Hippocampal formation (tissue), 2 donors: ENCODE measurements around the gene PRDM13.
"Not testable (repeated sequence)": the region's sequence is repeated elsewhere in the genome, so short reads cannot be mapped to it uniquely, and the experiment has no call there.

ENCODE experiments used
- DNase-seq, 2 donors: peaks; one replicate each; lab custom pipeline; 2025; lab: John Stamatoyannopoulos, UW

Gene PRDM13

GRCh38 chr6:99606656-99607415, at the start of gene PRDM13:
Gene PRDM13 (plus strand): TSS chr6:99606833. CDS start chr6:99607035, 202 bp downstream.
- DNase-seq, result no peak

DNA sequence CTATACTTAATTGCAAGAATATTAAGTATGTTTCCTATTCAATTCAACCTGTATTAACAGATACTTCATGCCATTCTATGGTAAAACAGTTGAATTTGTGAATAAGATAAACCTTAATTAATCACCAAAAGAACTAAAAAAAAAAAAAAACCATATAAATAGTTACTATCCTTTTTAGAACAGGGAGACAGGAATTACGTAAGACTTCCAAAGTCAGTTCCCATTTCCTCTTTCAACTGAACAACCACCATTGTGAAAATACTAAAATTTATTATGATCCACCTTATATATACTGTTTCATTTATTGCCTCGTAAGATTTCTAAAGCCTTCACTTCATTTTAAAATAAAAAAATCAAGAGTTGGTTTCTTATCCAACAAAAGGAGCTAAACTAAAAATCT, 47.6 kb upstream of the PRDM13 start:
- DNase-seq, result no peak

DNA sequence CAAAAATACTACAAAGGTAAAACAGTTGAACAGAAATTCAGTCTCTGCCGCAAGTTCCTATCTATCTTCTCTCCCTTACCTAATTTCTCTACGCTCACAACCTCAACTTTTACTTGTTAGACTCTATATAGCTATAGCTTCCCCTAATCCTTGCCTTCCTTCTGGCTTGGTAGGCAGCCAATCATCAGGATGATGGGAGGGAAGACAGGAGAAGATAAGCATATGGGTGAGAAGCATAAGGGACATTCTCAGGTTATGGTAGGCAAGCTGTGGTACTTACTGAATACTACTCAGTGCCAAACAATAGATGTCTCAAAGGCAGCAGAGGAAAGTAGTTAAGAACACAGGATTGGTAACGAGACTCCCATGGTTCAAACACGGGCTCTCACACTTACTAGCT, 46.0 kb upstream of the PRDM13 start:
- DNase-seq, result no peak

- DNase-seq, result no peak
Measured at GRCh38 chr6:99563056-99563723, 43.4 kb upstream of the PRDM13 start.

DNA sequence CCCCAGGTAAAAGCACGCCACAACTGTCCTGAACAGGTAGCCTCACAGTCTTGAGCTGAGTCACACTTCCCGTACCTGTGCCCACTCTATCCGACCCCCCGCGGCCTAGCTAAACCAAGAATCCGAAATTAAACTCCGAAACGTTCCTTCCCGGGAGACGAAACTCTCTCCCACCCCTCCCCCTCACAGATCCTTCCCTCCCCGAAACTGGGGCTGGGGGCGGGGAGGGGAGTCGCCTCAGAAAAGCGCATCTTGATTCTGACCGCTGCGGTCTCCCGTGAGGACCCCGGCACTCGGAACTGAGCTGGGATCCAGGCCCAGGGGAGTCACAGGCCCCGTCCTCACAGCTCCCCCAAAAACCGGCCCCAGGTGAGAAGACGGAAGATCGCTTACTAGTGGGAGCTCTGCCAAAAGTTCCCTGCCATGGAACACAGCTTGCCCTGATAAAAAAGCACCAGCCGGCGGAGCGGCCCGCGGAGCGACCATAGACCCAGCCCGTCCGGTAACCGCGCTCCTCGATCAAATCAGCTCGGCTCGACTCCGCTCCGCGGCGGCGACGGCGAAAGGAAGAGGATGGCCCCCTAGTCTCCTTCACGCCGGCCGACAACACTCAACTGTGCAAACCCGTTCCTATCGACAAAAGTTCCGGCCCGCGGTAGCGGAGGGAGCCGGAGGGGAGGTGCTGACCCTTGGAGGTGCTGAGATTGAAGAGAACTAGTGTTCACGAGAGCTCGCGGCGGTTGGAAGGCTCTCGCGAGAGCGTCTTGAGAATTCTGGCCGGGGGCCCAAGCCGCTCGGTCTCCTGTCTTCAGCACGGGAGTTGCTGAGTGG, 38.3 kb upstream of the PRDM13 start, which contains the start of gene CCNC:
CCNC (minus strand) TSS at position 558 of the 831 bp plus-strand sequence; CDS start at position 425, 133 bp downstream.
- DNase-seq, result peak; percentile 82 to 85

- no peak for DNase-seq
Measured at GRCh38 chr6:99573980-99574617, 32.5 kb upstream of the PRDM13 start.

DNA sequence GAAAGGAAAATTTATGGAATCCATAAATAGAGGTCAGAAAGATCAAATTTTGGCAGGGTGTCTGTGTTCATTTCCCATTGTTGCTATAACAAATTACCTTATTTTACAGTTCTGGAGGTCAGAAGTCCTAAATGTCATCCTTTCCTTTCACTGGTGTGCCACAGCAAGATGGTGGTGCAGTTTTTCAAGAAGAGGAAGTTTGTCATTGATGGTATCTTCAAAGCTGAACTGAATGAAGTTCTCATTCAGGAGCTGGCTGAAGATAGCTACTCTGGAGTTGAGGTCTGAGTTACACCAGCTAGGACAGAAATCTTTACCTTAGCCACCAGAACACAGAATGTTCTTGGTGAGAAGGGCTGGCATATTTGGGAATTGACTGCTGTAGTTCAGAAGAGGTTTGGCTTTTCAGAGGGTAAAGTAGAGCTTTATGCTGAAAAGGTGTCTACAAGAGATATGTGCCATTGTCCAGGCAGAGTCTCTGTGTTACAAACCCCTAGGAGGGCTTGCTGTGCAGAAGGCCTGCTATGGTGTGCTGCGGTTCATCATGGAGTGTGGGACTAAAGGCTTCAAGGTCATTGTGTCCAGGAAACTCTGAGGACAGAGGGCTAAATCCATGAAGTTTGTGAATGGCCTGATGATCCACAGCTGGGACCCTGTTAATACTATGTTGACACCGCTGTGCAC, 30.9 kb upstream of the PRDM13 start:
- no peak for DNase-seq

DNA sequence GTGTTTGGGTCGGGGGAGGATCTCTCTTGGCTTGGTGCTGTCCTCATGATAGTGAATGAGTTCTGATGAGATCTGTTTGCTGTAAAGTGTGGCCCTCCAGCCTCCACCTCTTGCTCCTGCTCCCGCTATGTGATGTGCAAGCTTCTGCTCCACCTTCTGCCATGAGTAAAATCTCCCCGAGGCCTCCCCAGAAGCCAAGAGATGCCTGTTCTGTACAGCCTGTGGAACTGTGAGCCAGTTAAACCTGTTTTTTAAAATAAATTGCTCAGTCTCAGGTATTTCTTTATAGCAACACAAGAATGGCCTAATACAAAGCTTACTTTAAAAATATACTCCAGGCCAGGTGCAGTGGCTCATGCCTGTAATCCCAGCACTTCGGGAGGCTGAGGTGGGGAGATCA, 26.9 kb upstream of the PRDM13 start:
- DNase-seq, result no peak

DNA sequence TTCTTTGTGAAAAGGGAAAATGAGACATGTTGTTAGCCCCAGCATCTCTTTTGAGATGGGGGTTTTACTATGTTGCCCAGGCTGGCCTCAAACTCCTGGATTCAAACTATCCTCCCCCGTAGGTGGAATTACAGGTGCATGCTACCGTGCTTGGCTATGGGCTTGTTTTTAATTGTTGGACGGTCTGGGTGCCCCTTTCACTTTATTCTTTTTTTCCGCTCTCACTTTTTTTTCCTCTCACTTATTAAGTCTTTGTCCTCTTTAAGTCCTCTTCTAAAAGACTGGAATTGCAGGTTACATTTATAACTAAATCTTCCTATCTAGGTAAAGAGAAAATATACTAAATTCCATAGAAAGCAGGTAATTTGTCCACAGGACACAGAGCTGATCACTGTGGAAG, 18.8 kb upstream of the PRDM13 start:
- no peak for DNase-seq

GRCh38 chr6:99588618-99589289, 17.9 kb upstream of the PRDM13 start:
- DNase-seq, result peak in 1 of 2 donors; percentile 28

DNA sequence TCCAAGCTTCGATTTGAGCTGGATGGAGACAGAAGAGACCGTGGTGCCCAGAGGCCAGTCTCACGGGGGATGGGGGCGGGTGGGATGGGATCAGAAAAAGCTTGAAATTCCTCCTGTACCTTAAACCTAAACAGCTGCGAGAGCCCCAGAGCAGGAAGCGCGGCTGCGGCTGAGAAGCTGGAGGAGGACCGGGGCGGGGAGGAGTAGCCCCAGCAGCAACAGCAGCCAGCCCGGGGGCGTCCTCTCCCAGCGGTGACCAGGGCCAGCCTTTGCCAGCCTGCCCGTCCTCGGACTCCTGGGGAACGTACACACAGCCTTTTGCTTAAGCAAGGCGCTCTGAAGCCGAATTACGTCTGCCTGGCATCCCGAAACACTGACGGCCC, 17.4 kb upstream of the PRDM13 start:
- DNase-seq, result no peak

- DNase-seq, result no peak
Measured at GRCh38 chr6:99589907-99590493, 16.6 kb upstream of the PRDM13 start.

- DNase-seq, result no peak
Measured at GRCh38 chr6:99590728-99591672, 15.6 kb upstream of the PRDM13 start.

- no peak for DNase-seq
Measured at GRCh38 chr6:99591673-99592364, 14.8 kb upstream of the PRDM13 start.

GRCh38 chr6:99592900-99593299, 13.7 kb upstream of the PRDM13 start:
- no peak for DNase-seq

- not testable (repeated sequence) for DNase-seq
Measured at GRCh38 chr6:99594696-99595095, 11.9 kb upstream of the PRDM13 start.

GRCh38 chr6:99602520-99603420, 3.9 kb upstream of the PRDM13 start:
- DNase-seq, result no peak
